Endothelial cell of umbilical vein (primary cell): ENCODE data around the gene CACNA2D3. TPM values are rescaled to one million over a fixed set of nuclear protein-coding genes. Genes with fewer than 3 reads are reported as not detected.

ENCODE experiments used
- BruUV-seq: library from RNA; stranded (reverse); fragments of 400-500 nt; replicated peaks from 2 replicates; lab custom pipeline; 2021; lab: Mats Ljungman, UMichigan
- CTCF ChIA-PET: fragments of 300-600, 350-600 bp; sonication (Branson Sonifier 250); formaldehyde crosslinking; loops from one replicate; lab custom pipeline; 2021; ENCODE audit warnings: antibody characterized with exemption, inconsistent platforms; lab: Charles Lee
- POLR2A ChIA-PET: fragments of 300-600, 350-600 bp; sonication (Branson Sonifier 250); formaldehyde crosslinking; loops from one replicate; lab custom pipeline; 2021; ENCODE audit warnings: antibody characterized with exemption, inconsistent platforms; lab: Charles Lee
- DNase-seq: peaks from one replicate; pipeline ENCODE4 v3.0.0-alpha.2; 2011; ENCODE audit warnings: low read depth, low spot score
- FAIRE-seq: peaks from 2 replicates; lab custom pipeline; 2011; peaks lifted over from hg19 to GRCh38; lab: Jason Lieb, UNC
- H2AFZ ChIP-seq: 2 replicates; pipeline ENCODE4 v1.6.0; 2012; ENCODE audit warnings: low read depth, low read length, control low read depth, inconsistent platforms
- H3K27ac ChIP-seq: 2 replicates; pipeline ENCODE4 v1.5.1; 2011; ENCODE audit warnings: low read depth, mild to moderate bottlenecking, control low read depth, low read length, moderate library complexity; ENCODE audit not compliant: insufficient read depth
- H3K27me3 ChIP-seq, 2 experiments: 2 replicates each; pipeline versions ENCODE4 v1.6.0 to v1.6.1; 2011; ENCODE audit warnings: low read length in 2 of 2, mixed read lengths in 1 of 2; ENCODE audit not compliant: control insufficient read depth in 2 of 2, insufficient read depth in 2 of 2
- H3K36me3 ChIP-seq, 2 experiments: 2 replicates in 1 of 2; 3 replicates in 1 of 2; pipeline ENCODE4 v1.5.1; 2011; ENCODE audit warnings: low read length in 2 of 2, mild to moderate bottlenecking in 1 of 2, moderate library complexity in 1 of 2; ENCODE audit not compliant: control insufficient read depth in 2 of 2, insufficient read depth in 2 of 2; ENCODE audit errors: extremely low read depth in 1 of 2
- H3K4me1 ChIP-seq: 3 replicates; pipeline ENCODE4 v1.5.1; 2011; ENCODE audit warnings: mild to moderate bottlenecking, low read length; ENCODE audit not compliant: control insufficient read depth, insufficient read depth; ENCODE audit errors: extremely low read depth
- H3K4me2 ChIP-seq: 2 replicates; pipeline ENCODE4 v1.6.1; 2011; ENCODE audit warnings: low read length, control low read depth, mixed read lengths; ENCODE audit not compliant: insufficient read depth
- H3K4me3 ChIP-seq, 3 experiments: fragments of 200-600 bp in 1 of 3; sonication (generic), shearing (Covaris generic) in 1 of 3; replicated peaks in 1 of 3; 2 replicates each; pipeline ENCODE4 v1.5.1; 2011 to 2016; ENCODE audit warnings: control low read depth in 3 of 3, low read length in 3 of 3, mild to moderate bottlenecking in 2 of 3, inconsistent platforms in 1 of 3, low read depth in 1 of 3, moderate library complexity in 1 of 3; ENCODE audit not compliant: insufficient read depth in 1 of 3
- H3K79me2 ChIP-seq: 2 replicates; pipeline ENCODE4 v1.6.0; 2012; ENCODE audit warnings: low read length, inconsistent platforms; ENCODE audit not compliant: control insufficient read depth, insufficient read depth
- H3K9ac ChIP-seq: replicated peaks from 2 replicates; pipeline ENCODE3; 2011; ENCODE audit warnings: low read length, control low read depth; ENCODE audit not compliant: insufficient read depth; ENCODE audit errors: extremely low read depth
- H3K9me1 ChIP-seq: replicated peaks from 3 replicates; pipeline ENCODE4 v1.6.0; 2011; ENCODE audit warnings: mild to moderate bottlenecking, low read length; ENCODE audit not compliant: control insufficient read depth, insufficient read depth; ENCODE audit errors: extremely low read depth
- H3K9me3 ChIP-seq: replicated peaks from 2 replicates; pipeline ENCODE4 v1.5.1; 2012; ENCODE audit warnings: low read length, inconsistent platforms; ENCODE audit not compliant: control insufficient read depth, insufficient read depth
- H4K20me1 ChIP-seq: replicated peaks from 2 replicates; pipeline ENCODE3; 2011; ENCODE audit warnings: mild to moderate bottlenecking, low read length; ENCODE audit not compliant: control insufficient read depth, insufficient read depth; ENCODE audit errors: extremely low read depth
- EZH2 ChIP-seq: IDR thresholded peaks from 2 replicates; pipeline ENCODE4 v1.6.1; 2012; ENCODE audit warnings: borderline replicate concordance, low read depth, mild to moderate bottlenecking, moderate library complexity, low read length, inconsistent platforms; ENCODE audit not compliant: severe bottlenecking
- FOS ChIP-seq: IDR thresholded peaks from 2 replicates; pipeline ENCODE4 v1.6.1; 2011; ENCODE audit warnings: mild to moderate bottlenecking, low read length, moderate library complexity, borderline replicate concordance; ENCODE audit not compliant: insufficient read depth
- GATA2 ChIP-seq: IDR thresholded peaks from 2 replicates; pipeline ENCODE4 v1.7.0; 2011; ENCODE audit warnings: low read depth, mild to moderate bottlenecking, moderate library complexity, mixed read lengths, low read length; ENCODE audit not compliant: insufficient read length, insufficient read depth
- JUN ChIP-seq: IDR thresholded peaks from 2 replicates; pipeline ENCODE4 v1.6.1; 2011; ENCODE audit warnings: borderline replicate concordance, low read depth; ENCODE audit not compliant: insufficient read length, insufficient read depth
- MYC ChIP-seq: IDR thresholded peaks from one replicate; pipeline ENCODE4 v1.6.1; 2011; ENCODE audit warnings: mild to moderate bottlenecking, low read depth, low read length
- POLR2A ChIP-seq: IDR thresholded peaks from 2 replicates; pipeline ENCODE4 v1.6.1; 2012; ENCODE audit warnings: low read depth, mild to moderate bottlenecking, control low read depth, low read length
- POLR2AphosphoS5 ChIP-seq: IDR thresholded peaks from 2 replicates; pipeline ENCODE4 v1.6.1; 2012; ENCODE audit warnings: low read depth, mild to moderate bottlenecking, control low read depth, low read length, moderate library complexity; ENCODE audit not compliant: insufficient read depth
- dilution Hi-C: fragments of 300-500 bp; cut with MboI; formaldehyde crosslinking; loops from one replicate; pipeline ENCODE4 v1.15.0; 2019; ENCODE audit warnings: low sequenced_read_pairs; ENCODE audit not compliant: extremely low pct_ligation_motif_present
- intact Hi-C: fragments of 100-400 bp; cut with micrococcal nuclease; formaldehyde crosslinking; loops from one replicate; pipeline ENCODE4 v1.10.0; 2022
- polyA plus RNA-seq, 4 experiments: library from polyadenylated mRNA; depleted of rRNA in 3 of 4; stranded (reverse) in 3 of 4; unstranded in 1 of 4; fragments of >200 nt; gene quantifications; 2 replicates each; pipeline versions ENCODE4 v1.2.1 to v1.2.3, GENCODE V29; 2011 to 2012; ENCODE audit warnings: missing spikeins in 1 of 4
- total RNA-seq: library from RNA; stranded (reverse); gene quantifications from 2 replicates; pipeline ENCODE4 v1.2.3, GENCODE V29; 2021
- TF ChIP-seq, protein P1 (sequence below): IDR thresholded peaks from 2 replicates; pipeline ENCODE4 v1.6.1; 2011; ENCODE audit not compliant: insufficient read depth, insufficient read length
- TF ChIP-seq, protein P2 (sequence below), 2 donors: IDR thresholded peaks; 1 replicate in 1 of 2; 2 replicates in 1 of 2; pipeline ENCODE4 v1.5.1; 2011; ENCODE audit warnings: low read length in 2 of 2, mild to moderate bottlenecking in 2 of 2, moderate library complexity in 2 of 2, control low read depth in 1 of 2, inconsistent platforms in 1 of 2, low read depth in 1 of 2; ENCODE audit not compliant: insufficient read depth in 1 of 2; ENCODE audit errors: extremely low read depth in 1 of 2

The CACNA2D3 gene
- total and polyA plus RNA-seq, 2 donors (not counting 3 experiments of a cell fraction or from before 2014, with no cell fraction given) = not detected

DNA sequence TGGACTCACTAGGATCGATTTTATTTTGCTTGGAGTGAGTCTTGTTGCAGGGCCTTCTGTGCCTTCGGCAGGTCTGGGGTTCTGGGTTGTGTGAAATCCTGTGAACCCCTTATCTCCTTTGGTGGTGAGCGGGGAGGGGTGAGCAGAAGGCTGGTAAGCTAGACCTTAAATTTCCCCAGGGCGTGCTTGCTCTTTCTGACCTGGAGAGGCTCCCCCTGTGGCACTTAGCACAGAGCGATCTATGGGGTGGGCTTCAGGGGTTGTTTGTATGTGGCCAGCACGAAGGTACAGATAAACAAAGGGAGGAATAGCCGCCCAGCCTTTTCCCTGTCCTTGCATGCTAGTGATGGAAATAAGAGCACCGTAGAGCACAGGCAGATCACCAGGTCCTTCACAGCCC is 11.8 kb downstream of the CACNA2D3 start:
- no TSS peak for BruUV-seq
- no peak for DNase-seq
- ChIA-PET POLR2A (no interaction called here), CTCF (no interaction called here)
- Histone ChIP-seq H2AFZ (no peak overlapping the region), H4K20me1 (no peaks in the 10 kb centered on the region), H3K79me2 (no peaks in the 10 kb centered on the region), H3K27ac (no peak overlapping the region), H3K4me2 (no peak overlapping the region), H3K4me3 (no peak overlapping the region), H3K9me1 (no peaks in the 10 kb centered on the region), H3K36me3 (no peaks in the 10 kb centered on the region), H3K4me1 (no peaks in the 10 kb centered on the region), H3K9me3 (no peaks in the 10 kb centered on the region), H3K9ac (no peak overlapping the region), H3K27me3 (no peaks in the 10 kb centered on the region)
- dilution Hi-C loops (no loop called here), intact Hi-C loops (no loop called here)
- TF ChIP-seq EZH2 (no peak), POLR2A (no peak), POLR2AphosphoS5 (no peak), GATA2 (no peak), FOS (no peak), MYC (no peak), JUN (no peak)
- TF ChIP-seq, protein P1, sequence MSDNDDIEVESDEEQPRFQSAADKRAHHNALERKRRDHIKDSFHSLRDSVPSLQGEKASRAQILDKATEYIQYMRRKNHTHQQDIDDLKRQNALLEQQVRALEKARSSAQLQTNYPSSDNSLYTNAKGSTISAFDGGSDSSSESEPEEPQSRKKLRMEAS = no peak
- TF ChIP-seq, protein P2, sequence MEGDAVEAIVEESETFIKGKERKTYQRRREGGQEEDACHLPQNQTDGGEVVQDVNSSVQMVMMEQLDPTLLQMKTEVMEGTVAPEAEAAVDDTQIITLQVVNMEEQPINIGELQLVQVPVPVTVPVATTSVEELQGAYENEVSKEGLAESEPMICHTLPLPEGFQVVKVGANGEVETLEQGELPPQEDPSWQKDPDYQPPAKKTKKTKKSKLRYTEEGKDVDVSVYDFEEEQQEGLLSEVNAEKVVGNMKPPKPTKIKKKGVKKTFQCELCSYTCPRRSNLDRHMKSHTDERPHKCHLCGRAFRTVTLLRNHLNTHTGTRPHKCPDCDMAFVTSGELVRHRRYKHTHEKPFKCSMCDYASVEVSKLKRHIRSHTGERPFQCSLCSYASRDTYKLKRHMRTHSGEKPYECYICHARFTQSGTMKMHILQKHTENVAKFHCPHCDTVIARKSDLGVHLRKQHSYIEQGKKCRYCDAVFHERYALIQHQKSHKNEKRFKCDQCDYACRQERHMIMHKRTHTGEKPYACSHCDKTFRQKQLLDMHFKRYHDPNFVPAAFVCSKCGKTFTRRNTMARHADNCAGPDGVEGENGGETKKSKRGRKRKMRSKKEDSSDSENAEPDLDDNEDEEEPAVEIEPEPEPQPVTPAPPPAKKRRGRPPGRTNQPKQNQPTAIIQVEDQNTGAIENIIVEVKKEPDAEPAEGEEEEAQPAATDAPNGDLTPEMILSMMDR (IDR thresholded peaks at IDR 0.05; ENCODE audit: extremely low read depth in 1 of 2, insufficient read depth in 1 of 2, low read depth in 1 of 2, low read length in 2 of 2) = no peak
- FAIRE-seq = no peak
